Measurements from ENCODE around the gene SAFB. TPM values are rescaled to one million over a fixed set of nuclear protein-coding genes. Genes with fewer than 3 reads are reported as not detected.

Gene SAFB
- total and polyA plus RNA-seq, 2 of the 4 experiments (the other 2 are of a cell fraction) = 18.5 to 41.2 TPM

DNA sequence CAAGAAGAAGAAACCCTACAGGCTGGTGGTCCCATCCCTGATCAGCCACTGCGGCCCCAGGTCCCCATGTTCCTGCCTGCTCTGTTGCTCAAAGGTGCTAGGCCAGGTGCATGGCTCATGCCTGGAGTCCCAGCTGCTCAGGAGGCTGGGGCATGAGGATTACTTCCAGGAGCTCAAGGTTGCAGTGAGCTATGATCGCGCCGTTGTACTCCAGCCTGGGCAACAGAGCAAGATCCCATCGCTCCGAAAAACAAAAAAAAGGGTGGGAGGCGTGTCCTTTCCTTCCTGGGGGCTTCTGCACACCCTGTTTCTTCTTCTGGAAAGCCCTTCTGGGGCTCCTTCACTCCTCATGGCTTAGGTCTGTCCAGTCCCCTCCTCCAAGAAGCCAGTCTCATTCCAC lies 43.2 kb upstream of the SAFB start:
- H3K4me1 ChIP-seq (ENCODE audit: control insufficient read depth, insufficient read depth, low read length) = no peaks in the 10 kb centered on the region
- H3K14ac ChIP-seq (replicated peaks; ENCODE audit: low read depth, low read length) = no peak overlapping the region
- H2BK120ac ChIP-seq (ENCODE audit: low read depth, low read length) = no peak overlapping the region
- H3K18ac ChIP-seq (ENCODE audit: low read depth, low read length) = no peak overlapping the region
- TF ChIP-seq BHLHE40 (IDR thresholded peaks at IDR 0.05; ENCODE audit: low read depth, low read length) = no peak
- TF ChIP-seq, protein P1, sequence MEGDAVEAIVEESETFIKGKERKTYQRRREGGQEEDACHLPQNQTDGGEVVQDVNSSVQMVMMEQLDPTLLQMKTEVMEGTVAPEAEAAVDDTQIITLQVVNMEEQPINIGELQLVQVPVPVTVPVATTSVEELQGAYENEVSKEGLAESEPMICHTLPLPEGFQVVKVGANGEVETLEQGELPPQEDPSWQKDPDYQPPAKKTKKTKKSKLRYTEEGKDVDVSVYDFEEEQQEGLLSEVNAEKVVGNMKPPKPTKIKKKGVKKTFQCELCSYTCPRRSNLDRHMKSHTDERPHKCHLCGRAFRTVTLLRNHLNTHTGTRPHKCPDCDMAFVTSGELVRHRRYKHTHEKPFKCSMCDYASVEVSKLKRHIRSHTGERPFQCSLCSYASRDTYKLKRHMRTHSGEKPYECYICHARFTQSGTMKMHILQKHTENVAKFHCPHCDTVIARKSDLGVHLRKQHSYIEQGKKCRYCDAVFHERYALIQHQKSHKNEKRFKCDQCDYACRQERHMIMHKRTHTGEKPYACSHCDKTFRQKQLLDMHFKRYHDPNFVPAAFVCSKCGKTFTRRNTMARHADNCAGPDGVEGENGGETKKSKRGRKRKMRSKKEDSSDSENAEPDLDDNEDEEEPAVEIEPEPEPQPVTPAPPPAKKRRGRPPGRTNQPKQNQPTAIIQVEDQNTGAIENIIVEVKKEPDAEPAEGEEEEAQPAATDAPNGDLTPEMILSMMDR (conservative IDR thresholded peaks at IDR 0.05; ENCODE audit: low read depth, low read length) = no peak
- TF ChIP-seq CHD1 (IDR thresholded peaks at IDR 0.05; ENCODE audit: low read depth, low read length) = no peak
- no peak for TF ChIP-seq POLR2A (IDR thresholded peaks at IDR 0.05; ENCODE audit: low read depth, low read length)
- TF ChIP-seq NFE2L2 (IDR thresholded peaks at IDR 0.05; ENCODE audit: low read depth, low read length) = no peak
- no peak overlapping the region for H3K4me2 ChIP-seq (ENCODE audit: low read depth, low read length)
- no peak overlapping the region for H4K5ac ChIP-seq (ENCODE audit: low read depth, low read length)
- no peak overlapping the region for H2AFZ ChIP-seq (replicated peaks; ENCODE audit: low read length, poor library complexity)
- H3K4me3 ChIP-seq (ENCODE audit: insufficient read depth, low read depth, low read length) = no peak overlapping the region
- H3K36me3 ChIP-seq (ENCODE audit: control insufficient read depth, insufficient read depth, low read length) = peaks cover 3% of the 10 kb centered on the region; the same call in 1 of the 2 replicates
- in situ Hi-C loops (cut with MboI; ENCODE audit: low sequenced_read_pairs) = loop anchor here (5.0 kb wide), 1 partner anchor 527 kb away; no protein-coding TSS in a partner anchor
- no TSS peak for BruUV-seq (replicated peaks)
- no peak for ATAC-seq (ENCODE audit: low read depth)
- no peak overlapping the region for H2BK5ac ChIP-seq (ENCODE audit: low read depth, low read length, poor library complexity, severe bottlenecking)
- ChIA-PET POLR2A (ENCODE audit: unreplicated experiment) (no interaction called here), CTCF (no interaction called here)
- H3K23ac ChIP-seq (ENCODE audit: low read depth, low read length) = no peak overlapping the region
- dilution Hi-C loops (cut with HindIII; ENCODE audit: low sequenced_read_pairs, unreplicated experiment) = no loop called here
- H4K8ac ChIP-seq (ENCODE audit: low read depth in 2 of 2, low read length in 2 of 2) = no peak overlapping the region
- H3K79me1 ChIP-seq (ENCODE audit: low read depth in 1 of 2, low read length in 2 of 2) = no peaks in the 10 kb centered on the region
- H3K9me3 ChIP-seq (ENCODE audit: control insufficient read depth, insufficient read depth, low read length) = no peaks in the 10 kb centered on the region
- no peak overlapping the region for H4K91ac ChIP-seq (ENCODE audit: insufficient read depth, low read depth, low read length)
- intact Hi-C loops (cut with micrococcal nuclease) = loop anchor here (10.0 kb wide), 1 partner anchor 205 kb away; no protein-coding TSS in a partner anchor
- no peak overlapping the region for H2BK20ac ChIP-seq (ENCODE audit: low read depth, low read length)
- no peaks in the 10 kb centered on the region; the same call in 1 of the 2 replicates for H4K20me1 ChIP-seq (ENCODE audit: insufficient read depth, low read length)
- no peak overlapping the region for H3K27ac ChIP-seq (ENCODE audit: insufficient read depth, low read length)
- H3K56ac ChIP-seq (ENCODE audit: extremely low read depth, insufficient read depth, low read length) = no peak overlapping the region
- H3K9me1 ChIP-seq (ENCODE audit: insufficient read depth, low read length) = no peaks in the 10 kb centered on the region
- H3K27me3 ChIP-seq (ENCODE audit: control insufficient read depth, insufficient read depth, low read length) = no peaks in the 10 kb centered on the region
- no peak overlapping the region for H2AK5ac ChIP-seq (ENCODE audit: low read depth, low read length)
- H3K4ac ChIP-seq (ENCODE audit: low read depth, low read length) = no peak overlapping the region
- no peak overlapping the region for H3K9ac ChIP-seq (ENCODE audit: low read depth, low read length)
- H2AK9ac ChIP-seq (replicated peaks; ENCODE audit: low read depth, low read length, poor library complexity) = no peak overlapping the region
- DNase-seq = no peak
- no peak overlapping the region for H2BK15ac ChIP-seq (ENCODE audit: low read depth, low read length)
- 97% methylated on average over 6 of the region's 7 CpGs; no CpG with 5 or more reads in 1 of the 2 experiments for WGBS, 2 experiments (ENCODE audit: extremely low coverage in 2 of 2, insufficient read length in 1 of 2)
